Aorta (tissue), 5 donors: ENCODE data around the gene PTPRN2. TPM values are rescaled to one million over a fixed set of nuclear protein-coding genes. Genes with fewer than 3 reads are reported as not detected.

Experiments used
- ATAC-seq: fragments of 200-7000 bp; cut with Tn5 transposase; one replicate; pipeline ENCODE4 v1.9.1; 2022; ENCODE audit warnings: moderate library complexity; ENCODE audit not compliant: low FRiP score
- DNase-seq, 2 donors: peaks; one replicate each; pipeline ENCODE4 v3.0.0-alpha.2; 2020
- H3K27ac ChIP-seq, 2 donors: one replicate each; pipeline ENCODE4 v1.5.1; 2013; ENCODE audit warnings: low read length in 2 of 2, mild to moderate bottlenecking in 2 of 2, moderate library complexity in 2 of 2, control low read depth in 1 of 2, inconsistent platforms in 1 of 2, low read depth in 1 of 2
- H3K27me3 ChIP-seq, 2 donors: one replicate each; pipeline ENCODE4 v1.6.1; 2013; ENCODE audit warnings: control low read depth in 1 of 2, low read length in 1 of 2, mild to moderate bottlenecking in 1 of 2, moderate library complexity in 1 of 2; ENCODE audit not compliant: insufficient read depth in 2 of 2, control insufficient read depth in 1 of 2
- H3K36me3 ChIP-seq, 2 donors: one replicate each; pipeline ENCODE4 v1.6.1; 2013; ENCODE audit warnings: control low read depth in 1 of 2, low read length in 1 of 2, mild to moderate bottlenecking in 1 of 2; ENCODE audit not compliant: insufficient read depth in 2 of 2, control insufficient read depth in 1 of 2
- H3K4me1 ChIP-seq, 2 donors: one replicate each; pipeline ENCODE4 v1.6.1; 2013; ENCODE audit warnings: low read length in 2 of 2, control low read depth in 1 of 2, mild to moderate bottlenecking in 1 of 2, moderate library complexity in 1 of 2; ENCODE audit not compliant: insufficient read depth in 2 of 2, control insufficient read depth in 1 of 2
- H3K4me3 ChIP-seq, 2 donors: one replicate each; pipeline ENCODE4 v1.5.1; 2013; ENCODE audit warnings: low read length in 2 of 2, control low read depth in 1 of 2, mild to moderate bottlenecking in 1 of 2
- H3K9me3 ChIP-seq: one replicate; pipeline ENCODE4 v1.6.1; 2013; ENCODE audit warnings: mild to moderate bottlenecking, low read length; ENCODE audit not compliant: control insufficient read depth
- WGBS, 2 donors: extraction: QIAGEN DNeasy Blood & Tissue Kit; methylation state at CpG; one replicate each; pipeline ENCODE4 v1.1.7; 2013; 5-methylcytosine and 5-hydroxymethylcytosine counted together
- intact Hi-C, 2 donors: fragments of 100-400 bp; cut with DNase I; formaldehyde crosslinking; loops; one replicate each; pipeline versions ENCODE4 v1.14.2 to v1.15.0; 2022
- polyA plus RNA-seq, 2 donors: library from polyadenylated mRNA; stranded (reverse); fragments of 200-250 nt; gene quantifications; one replicate each; pipeline ENCODE4 v1.2.3, GENCODE V29; 2013
- total RNA-seq, 2 donors: library from RNA; stranded (reverse); fragmentation: NEBNext Ultra II Directional; extraction: Animal tissue kit (Norgen Biotek cat#: 25700); gene quantifications; one replicate each; pipeline ENCODE4 v1.2.1, GENCODE V29; 2021
- donor health status: healthy with polysubstance abuse.
- donor health status: Bipolar disorder and iron deficiency.
- donor health status: DM: no; HTN: no; CAD: no.
- donor health status: DM: no; HTN: no; CAD: no.
- donor health status: DM: yes; HTN: yes; CAD: no.

Gene PTPRN2
- total and polyA plus RNA-seq, 4 donors, result 0.67 to 3.3 (median 1.4) TPM

DNA sequence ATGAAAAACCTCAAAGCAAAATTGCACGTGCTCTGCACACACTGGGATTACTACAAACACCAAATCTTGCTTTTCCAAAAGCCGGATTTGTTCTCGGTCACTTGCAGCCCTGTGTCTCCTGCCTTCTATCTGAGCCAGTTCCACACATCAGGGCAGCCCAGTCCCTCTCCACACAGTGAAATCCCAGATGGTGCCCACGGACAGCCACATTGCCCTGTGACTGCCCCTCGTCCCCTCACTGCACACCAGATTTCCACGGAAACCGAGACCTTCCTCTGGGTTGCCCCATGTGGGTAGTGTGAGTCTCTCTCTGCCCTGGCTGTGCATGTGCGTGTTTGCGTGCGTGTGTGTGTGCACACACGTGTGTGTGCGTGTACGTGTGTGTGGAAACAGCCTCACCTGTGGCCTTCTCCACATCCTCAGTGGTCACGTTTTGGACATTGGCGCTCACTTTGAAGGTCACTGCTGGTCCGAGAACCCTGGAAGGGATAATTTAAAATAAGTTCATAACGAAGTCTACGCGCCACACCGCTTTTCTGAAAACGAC lies 506.7 kb downstream of the PTPRN2 start:
- intact Hi-C loops, result no loop called here
- Histone ChIP-seq H3K4me1 (no peaks in the 10 kb centered on the region), H3K9me3 (no peaks in the 10 kb centered on the region), H3K36me3 (no peaks in the 10 kb centered on the region), H3K4me3 (no peak overlapping the region), H3K27ac (no peak overlapping the region), H3K27me3 (no peaks in the 10 kb centered on the region)
- DNase-seq, result peak in 1 of 2 donors; percentile 7
- ATAC-seq, result no peak
- WGBS, 2 donors, result 86 to 89% methylated on average over 21 of the region's 21 CpGs

DNA sequence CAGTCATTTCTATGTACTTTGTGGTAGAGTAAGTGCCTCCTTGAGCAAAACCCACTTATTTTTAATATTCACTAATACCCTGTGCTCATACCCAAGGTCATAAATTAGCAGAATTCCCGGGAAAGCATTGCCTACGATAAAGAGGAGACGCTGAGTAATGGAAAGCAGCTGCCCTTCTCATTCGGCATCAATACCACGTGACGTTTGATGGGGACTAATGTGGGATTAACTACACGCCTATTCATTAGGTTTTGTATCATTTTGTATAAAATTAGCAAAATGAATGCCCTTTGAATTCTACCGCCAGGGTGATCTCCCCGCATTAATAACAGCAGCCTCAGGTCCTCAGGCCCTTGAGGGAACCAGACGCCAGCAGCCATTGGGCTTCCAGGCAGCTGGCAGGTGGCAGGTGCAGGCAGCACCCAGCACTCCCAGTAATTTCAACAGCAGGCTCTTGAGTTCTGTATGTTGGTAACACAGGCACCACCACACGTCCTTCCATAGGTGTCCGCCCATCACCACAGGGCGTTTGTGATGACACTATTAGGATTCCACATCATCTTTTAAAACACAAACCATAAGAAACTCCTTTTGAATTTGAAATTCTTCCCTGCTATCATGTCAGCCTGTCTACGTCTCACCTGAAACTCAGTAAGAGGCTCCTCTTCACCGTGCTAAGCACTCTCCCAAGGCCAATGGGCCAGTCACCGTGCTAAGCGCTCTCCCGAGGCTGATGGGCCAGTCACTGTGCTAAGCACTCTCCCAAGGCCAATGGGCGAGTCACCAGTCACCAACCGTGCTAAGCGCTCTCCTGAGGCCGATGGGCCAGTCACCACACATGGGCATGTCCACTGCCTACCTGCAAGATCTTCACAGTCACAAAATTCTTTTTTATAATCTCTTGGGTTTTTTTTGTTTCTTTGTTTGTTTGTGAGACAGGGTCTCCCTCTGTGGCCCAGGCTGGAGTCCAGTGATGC lies 509.4 kb downstream of the PTPRN2 start:
- intact Hi-C loops, result no loop called here
- DNase-seq (peak in 1 of 2 donors; percentile 49), ATAC-seq (no peak)
- Histone ChIP-seq H3K36me3 (no peaks in the 10 kb centered on the region), H3K27ac (no peak overlapping the region), H3K27me3 (no peaks in the 10 kb centered on the region), H3K9me3 (no peaks in the 10 kb centered on the region), H3K4me3 (no peak overlapping the region), H3K4me1 (no peaks in the 10 kb centered on the region)
- 76 to 80% methylated on average over 22 of the region's 22 CpGs for WGBS, 2 donors

DNA sequence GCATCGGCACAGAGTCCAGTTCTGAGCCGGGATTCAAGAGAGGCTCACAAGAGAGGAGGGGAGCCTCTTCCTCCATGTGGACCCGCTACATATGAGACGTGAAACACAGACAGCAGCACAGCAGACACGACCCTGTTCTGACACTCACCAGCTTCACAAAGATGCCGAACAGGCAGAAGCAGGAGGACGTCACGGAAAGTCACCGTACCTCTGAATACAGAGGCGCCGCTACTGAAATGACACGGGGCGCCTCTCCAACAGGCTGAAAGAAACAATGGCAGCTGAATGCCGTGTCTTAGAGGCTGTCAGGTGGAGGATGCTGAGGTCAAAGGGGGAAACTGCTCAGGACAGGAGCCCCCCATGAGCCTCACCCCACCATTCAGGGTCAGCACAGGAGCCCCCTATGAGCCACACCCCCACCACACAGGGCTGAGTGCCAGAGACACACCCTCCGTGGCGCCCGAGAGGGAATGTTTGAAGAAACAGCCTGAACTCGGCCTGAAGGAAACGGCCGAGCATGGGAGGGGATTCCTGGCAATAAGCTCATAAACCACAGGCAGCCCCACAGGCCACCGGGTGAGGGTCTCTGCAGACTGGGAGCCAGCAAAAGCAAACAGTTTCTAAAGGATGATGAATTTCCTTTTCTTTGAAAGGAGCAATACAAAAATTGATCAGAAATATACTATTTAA lies 510.3 kb downstream of the PTPRN2 start:
- no peaks in the 10 kb centered on the region for H3K36me3 ChIP-seq
- no peak for ATAC-seq
- H3K9me3 ChIP-seq, result no peaks in the 10 kb centered on the region
- H3K4me1 ChIP-seq, result no peaks in the 10 kb centered on the region
- WGBS, 2 donors, result 51 to 57% methylated on average over 21 of the region's 21 CpGs
- no peaks in the 10 kb centered on the region for H3K27me3 ChIP-seq
- H3K4me3 ChIP-seq, result no peak overlapping the region
- intact Hi-C loops, result no loop called here
- H3K27ac ChIP-seq, result no peak overlapping the region
- DNase-seq, result no peak

DNA sequence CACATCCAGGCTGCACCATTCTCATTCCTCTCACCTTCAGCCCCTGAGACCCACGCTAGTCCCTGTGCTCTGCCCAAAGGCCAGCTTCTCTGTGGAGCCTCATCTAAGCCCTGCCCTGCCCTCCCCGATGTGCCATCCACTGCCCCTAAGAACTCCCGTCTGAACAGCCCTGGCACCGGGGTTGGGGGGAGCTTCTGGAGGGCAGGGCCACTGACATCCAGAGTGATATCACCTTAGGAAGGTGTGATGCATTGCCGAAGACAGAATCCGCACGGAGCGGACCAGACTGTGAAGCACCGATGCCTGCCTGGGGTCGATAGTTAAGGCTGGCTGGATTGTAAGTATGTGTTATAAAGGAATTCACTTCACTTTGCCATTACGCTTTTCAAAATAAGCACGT lies 511.0 kb downstream of the PTPRN2 start:
- no peak overlapping the region for H3K27ac ChIP-seq
- H3K36me3 ChIP-seq, result no peaks in the 10 kb centered on the region
- H3K27me3 ChIP-seq, result no peaks in the 10 kb centered on the region
- no peaks in the 10 kb centered on the region for H3K4me1 ChIP-seq
- intact Hi-C loops, result no loop called here
- ATAC-seq (no peak), DNase-seq (no peak)
- H3K4me3 ChIP-seq, result no peak overlapping the region
- WGBS, 2 donors, result 79% methylated on average over 12 of the region's 12 CpGs
- no peaks in the 10 kb centered on the region for H3K9me3 ChIP-seq

DNA sequence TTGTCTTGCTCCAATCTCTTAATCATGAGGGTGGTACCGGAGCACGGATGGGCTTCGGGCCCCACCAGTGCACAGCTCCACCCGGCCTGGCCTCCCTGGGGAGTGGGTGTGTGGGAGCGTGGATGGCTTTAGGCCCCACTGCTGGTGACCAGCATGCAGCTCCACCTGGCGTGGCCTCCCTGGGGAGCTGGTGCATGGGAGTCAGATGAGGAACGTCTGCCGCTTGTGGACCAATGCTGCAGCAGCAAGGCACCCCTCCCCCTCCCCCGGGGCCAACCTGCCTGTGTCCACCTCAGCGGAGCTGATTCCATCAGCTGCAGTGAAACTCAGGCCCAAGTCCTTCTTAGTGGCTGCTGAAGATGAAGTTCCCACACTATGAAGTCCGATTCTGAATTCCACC lies 511.4 kb downstream of the PTPRN2 start:
- Histone ChIP-seq H3K4me1 (no peaks in the 10 kb centered on the region), H3K36me3 (no peaks in the 10 kb centered on the region), H3K4me3 (no peak overlapping the region), H3K27me3 (no peaks in the 10 kb centered on the region), H3K9me3 (no peaks in the 10 kb centered on the region), H3K27ac (no peak overlapping the region)
- no peak for ATAC-seq
- peak in 1 of 2 donors; percentile 69 for DNase-seq
- WGBS, 2 donors, result 80 to 82% methylated on average over 11 of the region's 11 CpGs
- intact Hi-C loops, result no loop called here

DNA sequence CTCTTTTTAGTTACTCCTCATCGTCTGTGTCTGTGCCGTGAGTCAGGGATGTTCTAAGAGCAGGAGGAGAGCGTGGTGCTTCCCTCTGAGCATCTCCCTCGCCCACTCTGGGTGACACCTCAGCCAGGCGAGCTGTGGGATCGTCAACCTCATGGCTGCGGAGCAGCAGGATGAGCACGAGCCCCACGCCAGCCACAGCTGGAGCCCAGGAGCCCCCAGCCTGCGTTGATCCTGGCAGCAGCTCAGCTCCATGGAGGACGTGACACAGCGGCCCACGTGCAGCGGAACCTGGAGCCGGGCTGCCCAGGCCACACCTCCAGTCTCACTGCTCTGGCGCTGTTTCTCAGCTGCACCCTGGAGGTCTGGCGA lies 512.0 kb downstream of the PTPRN2 start:
- no peaks in the 10 kb centered on the region for H3K36me3 ChIP-seq
- DNase-seq, result peak in 1 of 2 donors; percentile 68
- no peak for ATAC-seq
- no peaks in the 10 kb centered on the region for H3K9me3 ChIP-seq
- no peaks in the 10 kb centered on the region for H3K4me1 ChIP-seq
- 68 to 75% methylated on average over 17 of the region's 17 CpGs for WGBS, 2 donors
- no peaks in the 10 kb centered on the region for H3K27me3 ChIP-seq
- no peak overlapping the region for H3K4me3 ChIP-seq
- intact Hi-C loops, result no loop called here
- H3K27ac ChIP-seq, result no peak overlapping the region

DNA sequence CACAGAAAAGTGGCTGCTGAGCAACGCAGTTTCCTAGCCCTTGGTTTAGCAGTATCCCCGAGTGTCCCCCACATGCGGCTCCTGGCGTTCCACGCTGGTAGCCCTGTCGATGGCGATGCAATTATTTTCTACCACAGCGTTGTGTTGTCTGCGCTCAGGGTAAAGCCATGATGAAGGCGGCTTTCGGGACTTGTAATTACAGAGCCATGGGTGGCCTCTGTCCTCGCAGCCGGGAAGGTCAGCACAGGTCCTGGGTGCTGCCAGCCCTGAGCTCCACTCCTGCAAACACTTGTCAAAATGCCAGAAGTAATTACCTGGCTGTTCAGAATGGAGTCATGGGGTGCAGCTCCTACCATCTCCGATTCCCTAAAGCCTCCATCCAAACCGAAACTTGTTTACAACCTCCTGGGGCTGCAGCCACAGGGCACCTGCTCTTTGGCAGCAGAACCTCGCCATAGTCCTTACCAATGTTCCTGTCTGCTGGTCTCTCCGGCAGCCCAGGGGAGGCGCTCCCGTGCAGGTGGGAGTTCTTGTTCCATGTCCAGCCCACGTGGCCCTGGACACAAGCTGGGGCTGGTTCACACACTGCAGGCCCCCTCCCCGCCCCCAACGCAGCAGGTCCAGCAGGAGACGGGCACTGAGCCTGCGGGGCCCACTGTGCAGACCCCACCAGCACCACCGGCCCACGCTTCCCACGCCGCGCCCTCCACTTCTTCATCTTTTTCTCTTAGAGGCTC lies 512.6 kb downstream of the PTPRN2 start:
- intact Hi-C loops, result no loop called here
- H3K36me3 ChIP-seq, result no peaks in the 10 kb centered on the region
- H3K4me1 ChIP-seq, result no peaks in the 10 kb centered on the region
- no peaks in the 10 kb centered on the region for H3K27me3 ChIP-seq
- ATAC-seq (no peak), DNase-seq (peak in 1 of 2 donors; percentile 51)
- no peak overlapping the region for H3K27ac ChIP-seq
- no peaks in the 10 kb centered on the region for H3K9me3 ChIP-seq
- H3K4me3 ChIP-seq, result no peak overlapping the region
- 78 to 81% methylated on average over 29 of the region's 29 CpGs for WGBS, 2 donors
